PFSK-1 (cell line): ENCODE measurements around the gene LEFTY1.

Source experiments
- FOXP2 ChIP-seq: optimal IDR thresholded peaks from 2 replicates; pipeline ENCODE3; 2011; ENCODE audit warnings: borderline replicate concordance, control low read depth, inconsistent platforms; ENCODE audit not compliant: insufficient read depth; ENCODE audit errors: extremely low read length, extremely low read depth
- POLR2AphosphoS5 ChIP-seq: IDR thresholded peaks from 2 replicates; pipeline ENCODE4 v1.6.1; 2012; ENCODE audit warnings: low read depth, mild to moderate bottlenecking, control low read depth, low read length, moderate library complexity
- SIN3A ChIP-seq: IDR thresholded peaks from 2 replicates; pipeline ENCODE4 v1.6.1; 2012; ENCODE audit warnings: mild to moderate bottlenecking, low read length, moderate library complexity, borderline replicate concordance; ENCODE audit not compliant: insufficient read depth
- TAF1 ChIP-seq: IDR thresholded peaks from 2 replicates; pipeline ENCODE4 v1.6.1; 2012; ENCODE audit warnings: low read length, control low read depth, borderline replicate concordance; ENCODE audit not compliant: insufficient read depth
- TF ChIP-seq, protein P1 (sequence below), 2 experiments: IDR thresholded peaks; 2 replicates each; pipeline versions ENCODE4 v1.6.1 to v1.8.0; 2011 to 2012; ENCODE audit warnings: low read depth in 2 of 2, low read length in 2 of 2, control low read depth in 1 of 2, inconsistent platforms in 1 of 2, mild to moderate bottlenecking in 1 of 2, moderate library complexity in 1 of 2; ENCODE audit not compliant: insufficient read depth in 1 of 2

The LEFTY1 gene

DNA sequence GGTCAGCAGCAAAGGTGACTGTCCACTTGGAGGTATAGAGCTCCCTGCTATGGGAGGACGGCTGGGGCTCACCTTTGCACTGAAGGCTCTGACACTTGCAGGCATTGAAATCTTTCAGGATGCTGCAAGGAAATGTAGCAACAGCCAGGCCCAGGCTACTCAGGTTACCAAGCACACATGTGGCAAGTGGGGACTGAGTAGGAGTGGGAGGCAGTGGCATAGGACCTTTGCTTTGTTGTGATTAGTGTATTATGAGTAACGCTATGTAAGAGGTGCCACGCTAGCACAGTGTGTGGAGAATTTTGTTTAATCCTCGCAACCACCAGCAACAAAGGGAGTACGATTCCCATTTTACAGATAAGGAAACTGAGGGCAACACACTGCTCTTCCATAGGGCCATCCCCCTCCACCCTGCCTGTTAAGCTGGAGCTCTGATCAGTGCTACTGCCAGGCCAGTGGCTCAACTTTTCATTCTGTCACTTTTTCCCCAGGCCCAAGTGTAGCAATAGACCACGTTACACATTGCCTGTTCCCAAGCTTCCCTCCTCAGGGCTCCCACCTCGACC lies 28.0 kb downstream of the LEFTY1 start:
- TF ChIP-seq TAF1 (no peak), FOXP2 (no peak), POLR2AphosphoS5 (no peak), SIN3A (no peak)
- TF ChIP-seq, protein P1, sequence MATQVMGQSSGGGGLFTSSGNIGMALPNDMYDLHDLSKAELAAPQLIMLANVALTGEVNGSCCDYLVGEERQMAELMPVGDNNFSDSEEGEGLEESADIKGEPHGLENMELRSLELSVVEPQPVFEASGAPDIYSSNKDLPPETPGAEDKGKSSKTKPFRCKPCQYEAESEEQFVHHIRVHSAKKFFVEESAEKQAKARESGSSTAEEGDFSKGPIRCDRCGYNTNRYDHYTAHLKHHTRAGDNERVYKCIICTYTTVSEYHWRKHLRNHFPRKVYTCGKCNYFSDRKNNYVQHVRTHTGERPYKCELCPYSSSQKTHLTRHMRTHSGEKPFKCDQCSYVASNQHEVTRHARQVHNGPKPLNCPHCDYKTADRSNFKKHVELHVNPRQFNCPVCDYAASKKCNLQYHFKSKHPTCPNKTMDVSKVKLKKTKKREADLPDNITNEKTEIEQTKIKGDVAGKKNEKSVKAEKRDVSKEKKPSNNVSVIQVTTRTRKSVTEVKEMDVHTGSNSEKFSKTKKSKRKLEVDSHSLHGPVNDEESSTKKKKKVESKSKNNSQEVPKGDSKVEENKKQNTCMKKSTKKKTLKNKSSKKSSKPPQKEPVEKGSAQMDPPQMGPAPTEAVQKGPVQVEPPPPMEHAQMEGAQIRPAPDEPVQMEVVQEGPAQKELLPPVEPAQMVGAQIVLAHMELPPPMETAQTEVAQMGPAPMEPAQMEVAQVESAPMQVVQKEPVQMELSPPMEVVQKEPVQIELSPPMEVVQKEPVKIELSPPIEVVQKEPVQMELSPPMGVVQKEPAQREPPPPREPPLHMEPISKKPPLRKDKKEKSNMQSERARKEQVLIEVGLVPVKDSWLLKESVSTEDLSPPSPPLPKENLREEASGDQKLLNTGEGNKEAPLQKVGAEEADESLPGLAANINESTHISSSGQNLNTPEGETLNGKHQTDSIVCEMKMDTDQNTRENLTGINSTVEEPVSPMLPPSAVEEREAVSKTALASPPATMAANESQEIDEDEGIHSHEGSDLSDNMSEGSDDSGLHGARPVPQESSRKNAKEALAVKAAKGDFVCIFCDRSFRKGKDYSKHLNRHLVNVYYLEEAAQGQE (IDR thresholded peaks at IDR 0.05; ENCODE audit: insufficient read depth in 1 of 2, low read depth in 2 of 2, low read length in 2 of 2): no peak

DNA sequence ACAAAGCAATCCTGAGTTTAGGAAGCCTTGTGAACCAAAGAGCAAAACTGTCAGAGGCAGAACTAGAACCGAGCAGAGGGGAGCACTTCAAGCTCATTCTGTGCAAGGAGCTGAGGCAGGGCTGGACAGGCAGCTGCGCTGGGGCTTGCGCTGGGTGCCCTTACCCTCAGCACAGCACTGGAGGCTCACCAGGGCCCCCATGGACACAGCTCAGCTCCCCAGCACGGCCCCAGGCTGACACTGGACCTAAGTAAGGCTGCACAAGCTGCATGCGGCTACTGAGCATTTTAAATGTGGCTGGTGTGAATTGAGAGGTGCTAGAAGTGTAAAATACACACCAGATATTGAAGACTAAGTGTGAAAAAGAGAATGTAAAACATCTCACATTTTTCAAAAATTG lies 28.8 kb downstream of the LEFTY1 start:
- no peak for TF ChIP-seq SIN3A
- TF ChIP-seq, protein P1 (IDR thresholded peaks at IDR 0.05; ENCODE audit: insufficient read depth in 1 of 2, low read depth in 2 of 2, low read length in 2 of 2): no peak
- TF ChIP-seq FOXP2: no peak
- no peak for TF ChIP-seq TAF1
- TF ChIP-seq POLR2AphosphoS5: no peak

GRCh38 chr1:225859151-225859550 lies 29.8 kb downstream of the LEFTY1 start:
- TF ChIP-seq POLR2AphosphoS5: no peak

DNA sequence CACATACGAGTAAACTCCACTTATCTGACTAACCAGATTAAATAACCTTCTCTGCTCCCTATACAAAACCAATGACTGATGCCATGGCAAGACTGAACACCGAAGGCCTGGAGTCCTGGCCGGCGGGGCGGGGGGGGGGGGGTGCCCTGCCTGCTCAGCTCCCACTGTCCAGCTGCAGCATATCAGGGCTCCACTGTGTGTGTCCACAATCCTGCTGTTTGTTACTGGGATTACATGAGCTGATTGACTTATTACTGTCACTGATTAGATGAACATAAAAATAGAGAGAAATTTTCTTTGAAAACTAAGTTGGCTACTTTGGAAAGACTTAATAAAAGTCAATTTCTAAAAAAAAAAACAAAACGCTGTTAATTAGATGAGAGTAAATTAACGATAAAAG lies 31.7 kb downstream of the LEFTY1 start:
- TF ChIP-seq POLR2AphosphoS5 (no peak), TAF1 (no peak), FOXP2 (no peak), SIN3A (no peak)
- TF ChIP-seq, protein P1 (IDR thresholded peaks at IDR 0.05; ENCODE audit: insufficient read depth in 1 of 2, low read depth in 2 of 2, low read length in 2 of 2): no peak

- TF ChIP-seq, protein P1 (IDR thresholded peaks at IDR 0.05; ENCODE audit: insufficient read depth in 1 of 2, low read depth in 2 of 2, low read length in 2 of 2): no peak
- TF ChIP-seq SIN3A (no peak), FOXP2 (no peak), TAF1 (no peak), POLR2AphosphoS5 (no peak)
These were observed 33.2 kb downstream of the LEFTY1 start for GRCh38 chr1:225855503-225856300.
